ENCODE data around the gene FHL1.

The FHL1 gene

DNA sequence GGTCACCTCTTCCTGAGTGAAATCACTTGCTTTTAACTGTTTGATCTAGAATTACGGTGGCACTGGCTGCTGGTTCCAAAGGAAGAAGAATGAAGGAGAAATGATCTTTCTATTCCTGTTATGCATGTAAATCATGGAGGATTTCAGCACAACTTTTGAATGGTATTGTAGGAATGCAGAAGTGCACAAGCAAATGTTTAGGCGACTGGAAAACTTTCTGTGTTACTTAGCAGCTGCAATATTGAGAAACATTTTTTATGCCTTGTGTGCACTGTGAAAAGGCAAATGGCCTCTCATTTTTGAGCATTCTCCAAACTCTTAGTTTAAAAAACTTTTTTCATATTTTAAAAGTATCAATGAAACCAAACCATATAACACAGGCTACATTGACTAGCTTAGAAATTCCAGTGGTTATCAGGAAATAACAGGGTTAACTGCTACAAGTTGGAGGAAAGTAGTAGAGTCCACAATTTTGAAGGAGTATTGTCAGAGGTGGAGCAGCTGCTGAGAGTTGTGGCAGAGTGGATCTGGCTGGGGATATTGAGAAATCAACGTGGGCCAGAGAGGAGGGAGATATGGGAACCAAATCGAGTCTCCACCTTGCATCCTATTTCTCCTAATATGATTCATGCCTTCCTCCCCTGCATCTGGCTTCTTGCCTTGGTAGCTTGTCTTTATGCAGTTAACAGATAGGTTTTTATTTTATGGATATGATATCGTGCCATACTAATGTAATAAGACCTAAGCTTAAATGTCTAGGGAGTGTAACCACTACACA lies 32.0 kb upstream of the FHL1 start:
- CTCF ChIA-PET: no interaction called here
- TF ChIP-seq, protein P1, sequence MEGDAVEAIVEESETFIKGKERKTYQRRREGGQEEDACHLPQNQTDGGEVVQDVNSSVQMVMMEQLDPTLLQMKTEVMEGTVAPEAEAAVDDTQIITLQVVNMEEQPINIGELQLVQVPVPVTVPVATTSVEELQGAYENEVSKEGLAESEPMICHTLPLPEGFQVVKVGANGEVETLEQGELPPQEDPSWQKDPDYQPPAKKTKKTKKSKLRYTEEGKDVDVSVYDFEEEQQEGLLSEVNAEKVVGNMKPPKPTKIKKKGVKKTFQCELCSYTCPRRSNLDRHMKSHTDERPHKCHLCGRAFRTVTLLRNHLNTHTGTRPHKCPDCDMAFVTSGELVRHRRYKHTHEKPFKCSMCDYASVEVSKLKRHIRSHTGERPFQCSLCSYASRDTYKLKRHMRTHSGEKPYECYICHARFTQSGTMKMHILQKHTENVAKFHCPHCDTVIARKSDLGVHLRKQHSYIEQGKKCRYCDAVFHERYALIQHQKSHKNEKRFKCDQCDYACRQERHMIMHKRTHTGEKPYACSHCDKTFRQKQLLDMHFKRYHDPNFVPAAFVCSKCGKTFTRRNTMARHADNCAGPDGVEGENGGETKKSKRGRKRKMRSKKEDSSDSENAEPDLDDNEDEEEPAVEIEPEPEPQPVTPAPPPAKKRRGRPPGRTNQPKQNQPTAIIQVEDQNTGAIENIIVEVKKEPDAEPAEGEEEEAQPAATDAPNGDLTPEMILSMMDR (IDR thresholded peaks at IDR 0.05; ENCODE audit: control extremely low read depth, extremely low read depth, low read depth, missing control alignments): no peak
- no peak for DNase-seq (ENCODE audit: extremely low spot score)

DNA sequence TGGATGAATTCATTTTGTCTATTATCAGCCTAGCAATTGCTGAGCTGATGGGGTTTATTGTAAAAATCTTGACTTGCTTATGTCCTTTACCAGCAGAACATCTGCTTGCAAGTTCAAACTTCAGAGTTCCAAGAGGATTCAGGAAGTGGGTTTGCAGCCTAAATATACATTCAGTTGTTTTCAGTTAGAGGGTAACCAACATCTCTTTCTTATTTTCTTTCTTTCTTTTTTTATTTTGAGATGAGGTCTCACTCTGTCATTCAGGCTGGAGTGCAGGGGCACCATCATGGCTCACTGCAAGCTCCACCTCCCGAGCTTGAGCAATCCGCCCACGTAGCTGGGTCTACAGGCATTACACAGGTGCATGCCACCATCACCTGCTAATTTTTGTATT lies 31.4 kb upstream of the FHL1 start:
- ChIA-PET CTCF (no interaction called here), POLR2A (no interaction called here)
- TF ChIP-seq, protein P1 (IDR thresholded peaks at IDR 0.05; ENCODE audit: control extremely low read depth, extremely low read depth, low read depth, missing control alignments): no peak
- no peak for DNase-seq (ENCODE audit: extremely low spot score)

More for the DNA sequence above, 32.0 kb upstream of the FHL1 start:
- POLR2A ChIA-PET: no interaction called here

DNA sequence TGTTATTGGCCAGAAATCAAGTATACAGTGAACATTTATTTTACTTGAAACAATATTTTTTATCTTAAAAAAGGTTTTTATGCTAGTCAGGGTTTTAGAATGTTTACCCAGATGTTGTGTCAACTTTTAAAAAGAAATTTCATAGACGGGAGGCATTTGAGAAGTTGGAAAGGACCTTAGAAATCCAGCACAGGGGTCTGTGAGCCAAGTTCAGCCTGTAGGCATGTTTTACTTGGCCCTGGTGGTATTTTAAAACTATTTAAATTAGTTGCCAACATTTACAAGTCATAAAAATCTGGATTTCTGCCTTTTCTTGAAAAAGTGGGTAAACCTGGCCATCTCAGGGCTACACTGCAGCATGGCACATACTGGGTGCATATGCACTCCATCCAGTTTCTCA lies 25.5 kb upstream of the FHL1 start:
- POLR2A ChIA-PET: no interaction called here
- TF ChIP-seq, protein P1 (IDR thresholded peaks at IDR 0.05; ENCODE audit: control extremely low read depth, extremely low read depth, low read depth, missing control alignments): no peak
- DNase-seq (ENCODE audit: extremely low spot score): no peak

GRCh38 chrX:136122207-136122606 lies 25.1 kb upstream of the FHL1 start:
- POLR2A ChIA-PET: no interaction called here
- CTCF ChIA-PET: no interaction called here
- TF ChIP-seq, protein P1 (IDR thresholded peaks at IDR 0.05; ENCODE audit: control extremely low read depth, extremely low read depth, low read depth, missing control alignments): no peak
- DNase-seq (ENCODE audit: extremely low spot score): no peak

More for the DNA sequence above, 25.5 kb upstream of the FHL1 start:
- CTCF ChIA-PET: no interaction called here

DNA sequence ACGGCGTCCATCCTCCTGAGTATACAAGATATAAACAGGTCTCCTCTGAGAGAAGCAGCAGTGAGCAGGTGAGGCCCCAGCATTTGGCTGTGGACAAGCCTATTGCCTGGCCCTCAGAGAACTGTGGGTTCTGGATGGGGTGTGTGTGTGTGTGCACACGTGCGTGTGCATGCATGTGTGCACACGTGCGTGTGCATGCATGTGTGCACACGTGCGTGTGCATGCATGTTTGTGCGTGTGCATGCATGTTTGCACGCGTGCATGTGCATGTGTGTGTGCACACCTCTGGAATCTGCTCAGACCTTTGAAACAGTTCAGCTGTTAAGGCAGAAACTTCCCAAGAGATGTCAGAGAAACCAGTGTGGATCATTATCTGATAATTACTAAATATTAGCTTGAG lies 22.2 kb upstream of the FHL1 start:
- ChIA-PET POLR2A (no interaction called here), CTCF (no interaction called here)
- TF ChIP-seq, protein P1 (IDR thresholded peaks at IDR 0.05; ENCODE audit: control extremely low read depth, extremely low read depth, low read depth, missing control alignments): no peak
- no peak for DNase-seq (ENCODE audit: extremely low spot score)

GRCh38 chrX:136126371-136126770 lies 21.0 kb upstream of the FHL1 start:
- TF ChIP-seq, protein P1 (IDR thresholded peaks at IDR 0.05; ENCODE audit: control extremely low read depth, extremely low read depth, low read depth, missing control alignments): no peak
- POLR2A ChIA-PET: no interaction called here
- no peak for DNase-seq (ENCODE audit: extremely low spot score)
- CTCF ChIA-PET: no interaction called here

All from GM10248 (cell line).